HG03060 (cell line): ENCODE measurements around the gene MCF2L.
"Not testable (repeated sequence)": the region's sequence is repeated elsewhere in the genome, so short reads cannot be mapped to it uniquely, and the experiment has no call there.

Experiments
- ATAC-seq: cut with Tn5 transposase; IDR thresholded peaks from one replicate; pipeline ENCODE4 v1.9.1; 2021; ENCODE audit warnings: low read depth, moderate number of reproducible peaks; ENCODE audit not compliant: unreplicated experiment

Gene MCF2L, protein sequence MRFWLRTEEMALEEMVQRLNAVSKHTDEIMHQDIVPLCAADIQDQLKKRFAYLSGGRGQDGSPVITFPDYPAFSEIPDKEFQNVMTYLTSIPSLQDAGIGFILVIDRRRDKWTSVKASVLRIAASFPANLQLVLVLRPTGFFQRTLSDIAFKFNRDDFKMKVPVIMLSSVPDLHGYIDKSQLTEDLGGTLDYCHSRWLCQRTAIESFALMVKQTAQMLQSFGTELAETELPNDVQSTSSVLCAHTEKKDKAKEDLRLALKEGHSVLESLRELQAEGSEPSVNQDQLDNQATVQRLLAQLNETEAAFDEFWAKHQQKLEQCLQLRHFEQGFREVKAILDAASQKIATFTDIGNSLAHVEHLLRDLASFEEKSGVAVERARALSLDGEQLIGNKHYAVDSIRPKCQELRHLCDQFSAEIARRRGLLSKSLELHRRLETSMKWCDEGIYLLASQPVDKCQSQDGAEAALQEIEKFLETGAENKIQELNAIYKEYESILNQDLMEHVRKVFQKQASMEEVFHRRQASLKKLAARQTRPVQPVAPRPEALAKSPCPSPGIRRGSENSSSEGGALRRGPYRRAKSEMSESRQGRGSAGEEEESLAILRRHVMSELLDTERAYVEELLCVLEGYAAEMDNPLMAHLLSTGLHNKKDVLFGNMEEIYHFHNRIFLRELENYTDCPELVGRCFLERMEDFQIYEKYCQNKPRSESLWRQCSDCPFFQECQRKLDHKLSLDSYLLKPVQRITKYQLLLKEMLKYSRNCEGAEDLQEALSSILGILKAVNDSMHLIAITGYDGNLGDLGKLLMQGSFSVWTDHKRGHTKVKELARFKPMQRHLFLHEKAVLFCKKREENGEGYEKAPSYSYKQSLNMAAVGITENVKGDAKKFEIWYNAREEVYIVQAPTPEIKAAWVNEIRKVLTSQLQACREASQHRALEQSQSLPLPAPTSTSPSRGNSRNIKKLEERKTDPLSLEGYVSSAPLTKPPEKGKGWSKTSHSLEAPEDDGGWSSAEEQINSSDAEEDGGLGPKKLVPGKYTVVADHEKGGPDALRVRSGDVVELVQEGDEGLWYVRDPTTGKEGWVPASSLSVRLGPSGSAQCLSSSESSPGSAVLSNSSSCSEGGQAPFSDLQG

GRCh38 chr13:112968910-112969691 is at the start of gene MCF2L:
Gene MCF2L (plus strand): TSS chr13:112969214. CDS start chr13:112969380, 166 bp downstream.
- ATAC-seq: no peak

- no peak for ATAC-seq
Observed at GRCh38 chr13:112923962-112924361, 45.1 kb upstream of the MCF2L start.

DNA sequence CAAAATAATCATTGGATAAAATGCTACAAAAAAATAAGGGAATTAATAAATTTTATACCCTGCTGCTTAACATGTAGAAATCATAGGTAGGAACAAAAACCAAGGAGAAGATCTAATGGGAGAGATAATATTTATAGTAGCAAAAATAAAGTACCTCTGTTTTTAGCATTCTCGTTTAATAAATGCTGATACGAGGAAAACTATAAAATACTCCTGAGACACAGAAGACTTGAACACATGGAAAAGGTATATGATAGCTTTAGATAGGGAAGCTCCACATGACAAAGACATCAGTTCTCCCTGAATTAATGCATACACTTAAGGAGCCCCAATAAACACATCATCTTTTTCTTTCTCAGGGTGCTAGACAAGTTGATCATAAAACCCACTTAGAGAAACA is 44.6 kb upstream of the MCF2L start:
- ATAC-seq: no peak

- ATAC-seq: no peak
Observed at GRCh38 chr13:112926003-112926402, 43.0 kb upstream of the MCF2L start.

- ATAC-seq: no peak
Observed at GRCh38 chr13:112926993-112927392, 42.0 kb upstream of the MCF2L start.

GRCh38 chr13:112928020-112928971 is 40.7 kb upstream of the MCF2L start:
- no peak for ATAC-seq

- no peak for ATAC-seq
Observed at GRCh38 chr13:112928972-112929782, 39.8 kb upstream of the MCF2L start.

GRCh38 chr13:112929783-112930055 is 39.3 kb upstream of the MCF2L start:
- no peak for ATAC-seq

DNA sequence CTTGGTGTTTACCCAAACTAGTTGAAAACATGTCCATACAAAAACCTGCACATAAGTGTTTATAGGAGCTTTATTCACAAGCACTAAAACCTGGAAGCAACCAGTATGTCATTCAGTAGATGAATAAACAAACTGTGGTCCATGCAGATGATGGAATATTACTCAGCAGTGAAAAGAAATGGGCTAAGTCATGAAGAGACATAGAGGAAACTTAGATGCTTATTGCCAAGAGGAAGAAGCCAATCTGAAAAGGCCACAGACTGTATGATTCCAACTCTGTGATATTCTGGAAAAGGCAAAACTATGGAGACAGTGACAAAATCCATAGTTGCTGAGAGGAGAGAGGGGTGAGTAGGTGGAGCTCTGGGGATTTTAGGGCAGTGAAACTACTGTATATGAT is 38.8 kb upstream of the MCF2L start:
- no peak for ATAC-seq

DNA sequence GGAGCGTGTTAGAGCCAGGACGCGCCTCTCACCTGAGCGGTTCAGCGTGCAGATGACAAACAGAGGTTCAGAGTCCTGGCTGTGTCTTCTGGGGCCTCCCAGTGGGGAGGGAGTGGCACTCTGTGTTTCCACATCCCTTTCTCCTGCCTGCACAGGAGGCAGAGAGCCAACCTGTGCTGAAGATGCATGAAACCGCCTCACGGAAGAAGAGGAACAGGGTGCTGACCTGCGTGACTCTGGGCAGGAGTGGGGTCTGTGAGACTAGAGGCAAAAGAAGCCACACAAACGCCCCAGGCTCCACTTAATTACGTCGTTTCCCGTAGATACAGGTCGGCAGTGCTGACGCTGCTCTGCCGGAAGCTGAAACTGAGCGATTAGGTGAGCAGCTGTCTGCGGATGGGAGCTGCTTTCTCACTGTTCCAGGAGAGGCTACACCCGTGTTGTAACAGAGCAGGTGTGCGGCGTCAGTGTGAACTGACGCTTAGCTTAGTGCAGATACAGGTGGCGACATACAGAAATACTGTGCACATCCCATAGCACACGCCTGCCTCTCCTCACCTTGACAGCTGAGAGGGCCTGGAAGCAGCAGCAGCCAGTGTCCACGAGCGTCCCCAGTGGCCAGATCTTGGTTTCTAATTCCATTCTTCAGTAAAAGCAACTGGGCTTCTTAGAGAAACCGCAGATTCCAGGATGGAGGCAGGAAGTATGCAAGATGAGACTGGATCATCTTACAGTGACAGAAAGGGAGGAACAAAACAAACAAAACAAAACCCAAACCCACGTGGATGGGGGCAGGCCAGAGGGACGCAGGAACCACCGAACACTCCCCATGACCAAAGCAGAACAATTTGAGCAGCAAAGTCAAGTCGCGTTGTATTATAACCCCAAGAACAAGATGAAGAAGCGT is 37.7 kb upstream of the MCF2L start:
- no peak for ATAC-seq

- no peak for ATAC-seq
Observed at GRCh38 chr13:112932971-112933370, 36.0 kb upstream of the MCF2L start.

DNA sequence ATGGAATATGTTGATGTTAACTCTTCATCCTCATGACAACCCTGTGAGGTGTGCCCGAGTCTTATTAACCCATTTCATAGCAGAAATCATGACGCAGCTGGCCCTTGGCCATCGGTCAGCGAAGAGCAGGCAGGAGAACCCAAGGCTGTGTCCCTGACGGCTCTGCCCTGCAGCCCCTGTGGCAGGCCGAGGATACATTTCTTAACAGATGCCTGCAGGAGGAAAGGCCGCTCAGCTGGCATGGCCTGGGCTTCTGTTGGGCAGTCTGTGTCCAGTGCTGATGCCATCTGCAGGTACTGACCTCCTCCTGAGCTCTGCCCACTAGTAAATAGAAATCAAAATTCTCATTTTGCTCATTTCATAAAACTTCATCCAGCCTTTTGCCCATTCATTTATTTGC is 35.4 kb upstream of the MCF2L start:
- ATAC-seq: no peak

DNA sequence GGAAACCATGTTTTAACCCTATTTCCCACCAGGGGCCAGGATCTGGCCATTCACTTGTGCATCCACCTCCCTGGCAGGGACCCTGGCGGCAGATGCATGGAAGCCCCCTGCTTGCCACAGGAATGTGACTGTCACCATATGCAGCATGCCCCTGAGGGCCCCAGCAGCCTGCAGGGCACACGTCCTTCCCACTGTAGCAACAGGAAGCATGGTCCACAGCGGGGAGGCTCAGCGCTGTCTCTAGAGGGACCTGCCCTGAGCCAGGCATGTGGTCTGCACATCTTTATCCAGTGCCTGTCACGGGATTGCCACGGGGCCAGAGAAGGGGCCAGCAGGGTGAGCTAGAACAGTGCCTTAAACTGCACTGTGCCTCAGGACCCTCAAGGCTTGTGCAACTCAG is 34.9 kb upstream of the MCF2L start:
- no peak for ATAC-seq

DNA sequence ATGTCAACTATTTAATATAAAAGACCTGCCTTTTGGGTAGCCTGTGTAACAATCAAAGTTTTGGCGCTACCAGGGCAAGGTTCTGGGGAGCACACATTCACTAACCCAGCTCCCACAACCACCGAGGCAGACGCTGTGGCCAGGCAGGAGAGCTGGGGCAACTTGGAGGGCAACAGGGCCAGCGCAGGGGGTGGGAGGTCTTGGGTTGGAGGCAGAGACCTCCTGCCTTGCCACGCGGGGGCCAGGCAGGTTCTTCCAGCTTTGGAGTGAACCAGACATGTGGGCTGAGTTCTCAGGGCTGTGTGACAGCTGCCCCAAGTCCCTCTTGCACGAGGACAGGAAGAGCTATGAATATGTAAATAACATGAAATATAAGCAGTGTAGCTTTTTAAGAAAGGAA is 30.3 kb upstream of the MCF2L start:
- ATAC-seq: no peak

DNA sequence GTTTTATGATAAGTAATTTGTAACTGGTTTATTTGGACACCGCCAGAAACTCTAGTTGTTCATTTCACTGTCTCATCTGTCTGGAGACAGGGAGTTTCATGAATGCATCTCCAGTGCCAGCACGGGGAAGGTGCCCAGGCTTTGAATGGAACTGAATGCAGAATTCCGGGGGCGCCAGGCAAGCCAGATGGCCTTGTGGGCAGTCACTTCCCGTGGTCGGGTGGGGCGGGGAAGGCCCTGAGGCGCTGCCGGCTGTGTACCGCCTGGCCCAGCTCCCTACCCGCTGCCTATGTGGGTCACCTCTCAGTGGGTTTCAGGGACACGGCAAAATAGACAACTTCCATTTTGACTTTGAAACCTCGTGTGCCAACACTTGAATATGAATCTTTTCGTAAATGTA is 28.8 kb upstream of the MCF2L start:
- ATAC-seq: no peak

DNA sequence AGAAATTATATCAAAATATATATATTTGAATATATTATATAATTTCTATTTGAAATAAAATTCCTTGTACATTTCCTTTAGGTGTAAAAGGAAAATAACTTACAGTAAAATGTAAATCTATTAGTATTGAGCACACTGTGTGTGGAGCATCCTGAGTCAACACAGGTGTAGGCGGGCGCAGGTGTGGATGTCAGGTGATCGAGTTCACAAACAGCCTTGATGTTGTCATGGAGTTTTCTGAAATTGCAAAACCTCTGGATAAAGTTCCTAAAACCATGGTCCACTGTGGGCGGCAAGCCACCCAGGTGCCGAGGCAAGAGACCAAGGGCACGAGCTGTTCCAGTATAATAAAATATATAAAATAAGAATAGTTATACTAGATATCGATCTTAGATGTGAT is 27.7 kb upstream of the MCF2L start:
- ATAC-seq: no peak

DNA sequence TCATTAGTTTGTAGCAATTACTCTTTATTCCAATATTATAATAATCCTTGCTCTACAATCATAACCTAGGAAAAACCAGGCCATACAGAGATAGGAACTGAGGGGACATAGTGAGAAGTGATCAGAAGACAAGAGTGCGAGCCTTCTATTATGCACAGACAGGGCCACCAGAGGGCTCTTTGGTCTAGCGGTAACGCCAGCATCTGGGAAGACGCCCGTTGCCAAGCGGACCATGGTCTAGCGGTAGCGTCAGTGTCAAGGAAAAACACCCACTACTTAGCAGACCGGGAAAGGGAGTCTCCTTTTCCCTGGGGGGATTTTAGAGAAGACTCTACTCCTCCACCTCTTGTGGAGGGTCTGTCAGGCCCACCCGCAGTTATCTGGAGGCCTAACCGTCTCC is 27.2 kb upstream of the MCF2L start:
- not testable (repeated sequence) for ATAC-seq
